GM10248 (cell line): ENCODE data around the gene MAN2B2.

Experiments used
- CTCF ChIA-PET: fragments of 300-600 bp; sonication (Branson Sonifier 250); formaldehyde crosslinking; extraction: SDS; loops from one replicate; lab custom pipeline; 2021; ENCODE audit warnings: antibody characterized with exemption; lab: Yijun Ruan, JAX
- POLR2A ChIA-PET: fragments of 350-650 bp; sonication (Branson Sonifier 250); formaldehyde crosslinking; extraction: SDS; loops from one replicate; lab custom pipeline; 2020; ENCODE audit warnings: antibody characterized with exemption; lab: Yijun Ruan, JAX
- DNase-seq: peaks from one replicate; pipeline ENCODE4 v3.0.0; 2012; ENCODE audit errors: extremely low spot score
- CTCF ChIP-seq: IDR thresholded peaks from 2 replicates; pipeline ENCODE4 v1.5.1; 2012; ENCODE audit warnings: mild to moderate bottlenecking, low read depth; ENCODE audit errors: extremely low read depth, missing control alignments, control extremely low read depth

The MAN2B2 gene

GRCh38 chr4:6577409-6577808 lies 2.4 kb downstream of the MAN2B2 start:
- DNase-seq = no peak
- no peak for TF ChIP-seq CTCF
- ChIA-PET POLR2A (no interaction called here), CTCF (interaction anchor here (1.5 to 1.6 kb wide), 2 partner anchors 9 to 13 kb away, joined by 3 to 5 read pairs; no protein-coding TSS in a partner anchor)

GRCh38 chr4:6578221-6578620 lies 3.2 kb downstream of the MAN2B2 start:
- no peak for TF ChIP-seq CTCF
- POLR2A ChIA-PET = no interaction called here
- CTCF ChIA-PET = interaction anchor here (1.5 kb wide), 1 partner anchor 8 kb away, joined by 3 read pairs; no protein-coding TSS in a partner anchor
- no peak for DNase-seq

GRCh38 chr4:6580353-6580752 lies 5.4 kb downstream of the MAN2B2 start:
- ChIA-PET POLR2A (no interaction called here), CTCF (no interaction called here)
- TF ChIP-seq CTCF = no peak
- no peak for DNase-seq

- ChIA-PET CTCF (no interaction called here), POLR2A (no interaction called here)
- TF ChIP-seq CTCF = no peak
- DNase-seq = no peak
Observed at GRCh38 chr4:6581566-6582121, 6.7 kb downstream of the MAN2B2 start.

- ChIA-PET CTCF (no interaction called here), POLR2A (no interaction called here)
- TF ChIP-seq CTCF = no peak
- no peak for DNase-seq
Observed at GRCh38 chr4:6582889-6583490, 8.0 kb downstream of the MAN2B2 start.

- ChIA-PET CTCF (interaction anchor here (1.3 kb wide), 1 partner anchor 23 kb away, joined by 3 read pairs; no protein-coding TSS in a partner anchor), POLR2A (no interaction called here)
Observed at GRCh38 chr4:6584865-6585264, 9.9 kb downstream of the MAN2B2 start.

More at GRCh38 chr4:6584865-6585264, 9.9 kb downstream of the MAN2B2 start:
- no peak for DNase-seq
- TF ChIP-seq CTCF = no peak
